GM18873 (cell line): ENCODE data around the gene HPSE.
"Not testable (repeated sequence)": the region's sequence is repeated elsewhere in the genome, so short reads cannot be mapped to it uniquely, and the experiment has no call there.

Source experiments
- ATAC-seq: cut with Tn5 transposase; IDR thresholded peaks from one replicate; pipeline ENCODE4 v1.9.1; 2021; ENCODE audit warnings: mild to moderate bottlenecking, moderate library complexity, moderate number of reproducible peaks; ENCODE audit not compliant: unreplicated experiment, low FRiP score

Gene HPSE

DNA sequence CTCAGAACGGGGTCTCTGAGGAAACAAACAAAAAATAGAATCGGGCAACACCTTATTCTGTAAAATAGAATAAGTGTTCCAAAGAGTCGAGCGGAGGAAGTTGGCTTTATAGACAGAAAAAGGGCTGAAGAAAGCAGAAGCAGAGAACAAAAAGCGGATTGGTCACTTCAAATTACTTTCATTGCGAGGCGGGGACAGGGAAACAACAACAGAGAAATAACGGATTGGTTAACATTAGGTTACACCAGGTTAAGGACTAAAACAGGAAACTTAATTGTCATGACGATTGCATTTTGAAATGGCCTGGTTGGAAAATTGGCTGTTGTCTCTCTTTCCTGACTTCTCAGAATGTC, 49.6 kb downstream of the HPSE start:
- ATAC-seq = no peak

- ATAC-seq = peak; percentile 84
Observed at GRCh38 chr4:83284193-83285054, 50.2 kb downstream of the HPSE start, which contains the start of gene COQ2. TSS of gene COQ2 (minus strand) at chr4:83284798. CDS start at chr4:83284764, 34 bp downstream.

- ATAC-seq = no peak
Observed at GRCh38 chr4:83283181-83283580, 51.5 kb downstream of the HPSE start.

DNA sequence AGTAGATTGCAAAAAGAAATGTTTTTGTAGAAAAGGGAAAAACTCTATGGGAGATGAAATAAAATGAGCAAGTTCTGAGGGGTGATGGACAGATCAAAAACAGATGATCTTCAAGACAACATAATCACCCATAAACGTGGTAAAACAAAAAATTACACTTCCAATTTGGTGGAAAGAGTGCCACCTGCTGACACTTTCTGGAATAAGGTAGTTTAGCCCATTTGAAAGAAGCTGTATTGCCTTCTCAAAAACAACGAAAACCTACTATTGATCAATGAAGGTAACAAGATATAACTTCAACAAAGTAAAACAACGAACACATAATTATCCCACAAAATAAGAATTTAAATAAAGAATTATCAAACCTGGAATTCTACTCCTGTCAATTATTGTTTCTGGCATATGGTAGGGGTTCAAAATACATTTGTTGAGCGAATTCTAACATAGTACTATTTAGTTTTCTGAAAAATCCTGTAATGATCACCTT, 52.6 kb downstream of the HPSE start:
- ATAC-seq = no peak

DNA sequence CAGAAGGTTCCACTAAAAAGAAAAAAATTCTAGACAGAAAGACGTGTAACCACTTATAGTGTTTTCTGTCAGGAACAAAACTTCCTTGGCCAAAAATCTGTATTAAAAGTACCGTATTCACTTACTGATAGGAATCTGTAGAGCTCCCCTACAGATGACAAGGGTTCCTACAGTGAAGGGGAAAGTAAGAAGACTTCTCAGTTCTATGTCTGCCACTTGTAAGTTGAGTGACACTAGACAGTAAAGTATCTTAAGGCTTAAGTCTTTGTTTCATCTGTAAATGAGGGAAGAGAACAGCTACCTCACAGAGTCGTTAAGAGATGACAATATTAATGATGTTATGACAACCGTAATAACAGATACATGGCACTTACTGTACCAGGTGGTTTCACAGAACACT, 53.3 kb downstream of the HPSE start:
- no peak for ATAC-seq

- peak; percentile 74 for ATAC-seq
Observed at GRCh38 chr4:83276299-83277040, 58.2 kb downstream of the HPSE start.

GRCh38 chr4:83273926-83274325, 60.7 kb downstream of the HPSE start:
- ATAC-seq = not testable (repeated sequence)

- ATAC-seq = peak; percentile 88
Observed at GRCh38 chr4:83272900-83273299, 61.7 kb downstream of the HPSE start.

DNA sequence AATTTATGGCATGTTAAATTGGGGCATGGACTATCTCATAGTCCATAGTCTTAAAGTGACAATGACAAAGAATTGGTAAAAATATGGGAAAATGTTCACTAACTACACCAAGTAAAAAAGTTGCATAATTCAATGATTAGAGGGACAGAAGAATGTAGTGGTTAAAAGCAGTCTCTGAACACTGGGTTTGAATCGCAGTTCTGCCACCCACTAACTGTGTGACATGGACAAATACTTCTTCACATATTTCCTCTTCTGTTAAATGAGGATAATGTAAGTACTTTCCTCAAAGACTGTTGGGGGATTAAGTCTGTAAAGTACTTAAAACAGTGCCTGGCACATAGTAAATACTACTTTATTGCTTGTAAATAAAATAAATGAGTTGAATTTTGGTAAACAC, 65.4 kb downstream of the HPSE start:
- no peak for ATAC-seq

- ATAC-seq = no peak
Observed at GRCh38 chr4:83268491-83268890, 66.2 kb downstream of the HPSE start.

GRCh38 chr4:83267830-83268475, 66.7 kb downstream of the HPSE start:
- no peak for ATAC-seq

DNA sequence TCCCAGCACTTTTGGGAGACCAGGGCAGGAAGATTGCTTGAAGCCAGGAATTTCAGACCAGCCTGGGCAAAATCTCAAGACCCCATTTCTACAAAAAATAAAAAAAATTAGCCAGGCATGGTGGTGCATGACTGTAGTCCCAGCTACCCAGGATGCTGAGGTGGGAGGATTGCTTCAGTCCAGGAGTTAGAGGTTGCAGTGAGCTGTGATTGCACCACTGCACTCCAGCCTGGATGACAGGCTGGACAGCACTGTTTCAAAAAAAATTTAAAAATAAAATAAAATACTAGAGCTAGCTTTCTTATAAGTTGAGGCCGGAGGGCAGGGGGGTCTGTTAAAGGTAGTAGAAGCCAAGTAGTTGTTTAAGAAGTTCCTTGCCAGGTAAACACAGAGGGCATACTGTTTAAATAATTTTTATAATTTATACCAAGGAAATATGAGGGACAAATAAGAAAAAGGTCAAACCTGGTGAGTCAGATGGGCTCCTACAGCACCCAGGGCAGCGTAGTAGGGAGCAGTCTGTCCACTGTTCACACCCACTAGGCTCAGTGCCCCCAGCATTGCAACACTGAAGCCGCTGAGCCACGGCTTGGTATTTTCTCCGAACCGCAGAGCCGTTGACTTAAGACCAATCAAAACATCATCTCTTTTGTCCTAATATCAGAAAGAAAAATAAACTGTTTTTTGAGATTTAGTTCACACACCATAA, 67.4 kb downstream of the HPSE start:
- no peak for ATAC-seq

DNA sequence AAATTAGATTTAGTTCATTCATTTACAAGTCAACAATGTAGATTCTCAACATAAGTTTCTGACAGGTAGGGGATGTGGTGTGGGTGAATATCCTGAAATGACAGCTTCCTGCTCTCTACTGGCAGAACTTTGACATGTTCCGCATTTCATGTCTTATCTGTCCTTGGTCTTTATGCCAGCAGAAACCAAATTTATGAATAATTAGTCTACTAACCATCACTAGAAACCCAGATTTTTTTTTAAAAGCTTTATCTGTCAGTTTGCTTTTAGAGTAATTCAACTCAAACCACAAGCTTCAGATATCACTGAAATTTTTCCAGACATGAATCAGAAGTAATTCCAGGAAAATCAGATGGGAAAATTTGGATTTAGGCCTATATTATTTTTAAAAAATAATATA, 68.0 kb downstream of the HPSE start:
- no peak for ATAC-seq

DNA sequence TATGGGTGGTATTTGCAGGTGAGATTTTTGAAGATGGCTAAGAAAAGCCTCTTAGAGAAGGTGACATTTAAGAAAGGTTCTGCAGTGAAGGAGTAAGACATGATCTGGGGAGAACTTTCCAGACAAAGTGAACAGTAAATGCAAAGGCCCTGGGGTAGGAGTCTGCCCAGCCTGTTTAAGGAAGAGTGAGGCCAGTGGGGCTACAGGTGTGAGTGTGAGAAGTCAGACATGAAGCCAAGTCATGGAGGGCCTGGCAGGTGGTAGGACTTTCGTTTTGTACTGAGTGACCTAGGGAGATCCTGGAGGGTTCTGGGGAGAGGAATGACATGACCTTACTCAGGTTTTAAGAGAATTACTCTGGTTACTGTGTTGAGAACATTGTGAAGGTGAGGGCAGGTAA, 71.5 kb downstream of the HPSE start:
- ATAC-seq = no peak

GRCh38 chr4:83262682-83263081, 72.0 kb downstream of the HPSE start:
- ATAC-seq = no peak

GRCh38 chr4:83261307-83261706, 73.3 kb downstream of the HPSE start:
- ATAC-seq = no peak

GRCh38 chr4:83259586-83259985, 75.1 kb downstream of the HPSE start:
- ATAC-seq = no peak

GRCh38 chr4:83258461-83258860, 76.2 kb downstream of the HPSE start:
- no peak for ATAC-seq

- no peak for ATAC-seq
Observed at GRCh38 chr4:83257811-83258210, 76.8 kb downstream of the HPSE start.

DNA sequence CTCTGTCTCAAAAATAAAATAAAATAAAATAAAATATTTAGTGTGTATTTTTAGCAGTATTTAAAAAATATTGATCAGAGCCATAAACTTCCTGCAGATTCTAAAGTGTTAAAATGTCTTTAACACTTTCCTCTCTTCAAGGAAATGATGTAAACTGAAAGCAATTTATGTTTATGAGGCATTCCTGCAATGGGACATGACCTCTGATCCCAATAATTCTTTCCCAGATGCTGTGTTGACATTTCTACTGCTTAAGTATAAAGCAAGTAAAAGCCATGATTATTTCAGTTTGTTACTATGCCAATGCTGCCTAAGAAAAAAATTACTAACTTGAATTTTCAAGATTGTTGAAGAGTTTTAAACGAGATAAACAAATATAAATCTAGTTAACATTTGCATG, 79.1 kb downstream of the HPSE start:
- no peak for ATAC-seq
